Cardiac muscle cell (in vitro differentiated cells and primary cell): ENCODE data around the gene LGALS12. TPM values are rescaled to one million over a fixed set of nuclear protein-coding genes. Genes with fewer than 3 reads are reported as not detected.
"Not testable (repeated sequence)": the region's sequence is repeated elsewhere in the genome, so short reads cannot be mapped to it uniquely, and the experiment has no call there.

Source experiments
- DNase-seq, 2 donors: peaks; one replicate each; pipeline versions ENCODE4 v3.0.0 to v3.0.0-alpha.2; 2010 to 2017; ENCODE audit warnings: low read depth in 1 of 2, low spot score in 1 of 2
- H3K27ac ChIP-seq: fragments of 200-600 bp; sonication (generic); 2 replicates; pipeline ENCODE4 v1.5.1; 2016
- H3K27me3 ChIP-seq: fragments of 200-600 bp; sonication (generic); 2 replicates; pipeline ENCODE4 v1.6.0; 2016; ENCODE audit warnings: control low read depth
- H3K36me3 ChIP-seq: fragments of 200-600 bp; sonication (generic); 2 replicates; pipeline ENCODE4 v1.5.1; 2016; ENCODE audit warnings: control low read depth
- H3K4me1 ChIP-seq: fragments of 200-600 bp; sonication (generic); 2 replicates; pipeline ENCODE4 v1.8.1; 2017; ENCODE audit warnings: low read depth, mild to moderate bottlenecking, mixed run types
- H3K4me3 ChIP-seq: fragments of 200-600 bp; sonication (generic); 2 replicates; pipeline ENCODE4 v1.5.1; 2016; ENCODE audit warnings: mild to moderate bottlenecking
- H3K9me3 ChIP-seq: fragments of 200-600 bp; sonication (generic); 2 replicates; pipeline ENCODE4 v1.5.1; 2017; ENCODE audit warnings: low read depth, mild to moderate bottlenecking, control low read depth
- CTCF ChIP-seq: IDR thresholded peaks from 2 replicates; pipeline ENCODE4 v1.5.1; 2012; ENCODE audit warnings: low read depth, mild to moderate bottlenecking, low read length
- polyA plus RNA-seq: library from polyadenylated mRNA; unstranded; fragments of >200 nt; fragmentation: Nextera tagmentation; extraction: Ambion mirVana; gene quantifications from 2 replicates; pipeline ENCODE4 v1.2.1, GENCODE V29; 2016
- total RNA-seq: library from RNA; depleted of rRNA; stranded (reverse); fragments of >200 nt; gene quantifications from 2 replicates; pipeline ENCODE4 v1.2.3, GENCODE V29; 2016

LGALS12 gene
- total and polyA plus RNA-seq, 2 experiments from 2014 or later = not detected

GRCh38 chr11:63518548-63518947 lies 12.7 kb downstream of the LGALS12 start:
- no peaks in the 10 kb centered on the region for H3K4me1 ChIP-seq
- no peak overlapping the region for H3K27ac ChIP-seq
- peak in 1 of 2 donors; percentile 62 for DNase-seq
- TF ChIP-seq CTCF = no peak
- H3K27me3 ChIP-seq = no peaks in the 10 kb centered on the region
- H3K9me3 ChIP-seq = no peaks in the 10 kb centered on the region
- H3K4me3 ChIP-seq = no peak overlapping the region
- H3K36me3 ChIP-seq = no peaks in the 10 kb centered on the region

GRCh38 chr11:63520606-63521170 lies 14.8 kb downstream of the LGALS12 start:
- H3K9me3 ChIP-seq = no peaks in the 10 kb centered on the region
- TF ChIP-seq CTCF = no peak

DNA sequence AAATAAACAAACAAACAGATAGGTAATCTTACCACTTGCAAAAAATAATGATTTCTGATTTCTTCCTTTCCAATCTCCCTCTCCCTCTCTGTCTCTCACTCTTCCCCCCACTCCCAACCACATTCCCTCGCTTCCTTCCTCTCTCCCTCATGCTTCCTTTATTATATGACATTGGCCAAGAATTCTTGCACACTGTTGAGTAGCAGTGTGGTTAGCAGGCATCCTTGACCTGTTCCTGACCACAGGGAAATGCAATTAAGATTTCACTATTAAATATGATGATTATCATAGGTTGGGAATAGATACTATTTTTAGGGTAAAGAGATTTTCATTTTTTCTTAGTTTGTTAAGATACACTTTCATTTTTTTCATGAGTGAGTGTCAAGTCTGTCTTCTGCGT lies 16.0 kb downstream of the LGALS12 start:
- H3K36me3 ChIP-seq = no peaks in the 10 kb centered on the region
- H3K27ac ChIP-seq = no peak overlapping the region
- H3K4me3 ChIP-seq = no peak overlapping the region
- peak in 1 of 2 donors; percentile 49 for DNase-seq
- H3K27me3 ChIP-seq = no peaks in the 10 kb centered on the region
- H3K9me3 ChIP-seq = no peaks in the 10 kb centered on the region
- no peaks in the 10 kb centered on the region for H3K4me1 ChIP-seq
- TF ChIP-seq CTCF = no peak

More at GRCh38 chr11:63520606-63521170, 14.8 kb downstream of the LGALS12 start:
- H3K27me3 ChIP-seq = no peaks in the 10 kb centered on the region
- no peaks in the 10 kb centered on the region for H3K36me3 ChIP-seq
- H3K4me3 ChIP-seq = no peak overlapping the region
- H3K4me1 ChIP-seq = no peaks in the 10 kb centered on the region
- no peak overlapping the region for H3K27ac ChIP-seq
- DNase-seq = no peak

- Histone ChIP-seq H3K36me3 (no peaks in the 10 kb centered on the region), H3K9me3 (no peaks in the 10 kb centered on the region), H3K4me3 (no peak overlapping the region), H3K27ac (no peak overlapping the region), H3K27me3 (no peaks in the 10 kb centered on the region), H3K4me1 (no peaks in the 10 kb centered on the region)
- no peak for DNase-seq
- TF ChIP-seq CTCF = no peak
Observed at GRCh38 chr11:63523151-63523550, 17.3 kb downstream of the LGALS12 start.

- H3K36me3 ChIP-seq = no peaks in the 10 kb centered on the region
- TF ChIP-seq CTCF = no peak
- H3K4me1 ChIP-seq = no peaks in the 10 kb centered on the region
- H3K27ac ChIP-seq = no peak overlapping the region
- DNase-seq = no peak
- no peaks in the 10 kb centered on the region for H3K9me3 ChIP-seq
- peaks cover 3% of the 10 kb centered on the region for H3K27me3 ChIP-seq
- no peak overlapping the region for H3K4me3 ChIP-seq
Observed at GRCh38 chr11:63527667-63528066, 21.8 kb downstream of the LGALS12 start.

- not testable (repeated sequence) for H3K4me3 ChIP-seq, DNase-seq, H3K36me3 ChIP-seq, H3K27me3 ChIP-seq, H3K9me3 ChIP-seq, H3K27ac ChIP-seq, H3K4me1 ChIP-seq
Observed at GRCh38 chr11:63528156-63528555, 22.3 kb downstream of the LGALS12 start.

- H3K4me3 ChIP-seq, H3K4me1 ChIP-seq, DNase-seq, H3K9me3 ChIP-seq, H3K36me3 ChIP-seq, H3K27me3 ChIP-seq, H3K27ac ChIP-seq: not testable (repeated sequence)
Observed at GRCh38 chr11:63528729-63529278, 22.9 kb downstream of the LGALS12 start.

GRCh38 chr11:63529373-63529772 lies 23.5 kb downstream of the LGALS12 start:
- not testable (repeated sequence) for H3K4me3 ChIP-seq, H3K4me1 ChIP-seq, H3K9me3 ChIP-seq, H3K36me3 ChIP-seq, H3K27me3 ChIP-seq, H3K27ac ChIP-seq, DNase-seq
